NCI-H2029 treated with DMSO at 0.1 percent for 48 hours (cell line): ENCODE data around the gene EXOC6.

Experiments
- DNase-seq: peaks from one replicate; lab custom pipeline; 2025; lab: John Stamatoyannopoulos, UW

The EXOC6 gene

GRCh38 chr10:92832998-92833650 lies 15.2 kb upstream of the EXOC6 start:
- no peak for DNase-seq

- no peak for DNase-seq
Measured at GRCh38 chr10:92834331-92834730, 14.0 kb upstream of the EXOC6 start.

- DNase-seq = no peak
Measured at GRCh38 chr10:92834986-92835385, 13.3 kb upstream of the EXOC6 start.

- DNase-seq = no peak
Measured at GRCh38 chr10:92837456-92837855, 10.9 kb upstream of the EXOC6 start.

- DNase-seq = no peak
Measured at GRCh38 chr10:92839191-92840085, 8.9 kb upstream of the EXOC6 start.

GRCh38 chr10:92844746-92845145 lies 3.6 kb upstream of the EXOC6 start:
- DNase-seq = no peak

DNA sequence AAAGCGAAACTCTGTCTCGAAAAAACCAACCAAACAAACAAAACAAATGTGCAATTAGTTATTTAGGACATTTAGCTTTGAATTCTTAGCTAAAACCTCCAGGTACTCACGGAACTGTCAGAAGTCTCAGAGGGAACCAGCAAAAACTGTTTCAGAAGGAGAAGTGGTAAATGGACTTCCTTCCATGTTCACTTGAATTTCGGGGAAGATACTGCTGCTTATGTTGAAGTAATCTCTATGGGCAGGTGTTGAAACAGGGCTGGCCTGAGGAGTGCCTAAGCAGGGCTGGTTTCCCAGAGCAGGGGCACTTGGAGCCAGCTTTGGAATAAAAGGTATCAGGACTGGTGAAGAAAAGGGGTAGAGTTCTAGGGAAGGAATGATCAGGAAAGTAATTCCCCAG lies 2.4 kb upstream of the EXOC6 start:
- no peak for DNase-seq

DNA sequence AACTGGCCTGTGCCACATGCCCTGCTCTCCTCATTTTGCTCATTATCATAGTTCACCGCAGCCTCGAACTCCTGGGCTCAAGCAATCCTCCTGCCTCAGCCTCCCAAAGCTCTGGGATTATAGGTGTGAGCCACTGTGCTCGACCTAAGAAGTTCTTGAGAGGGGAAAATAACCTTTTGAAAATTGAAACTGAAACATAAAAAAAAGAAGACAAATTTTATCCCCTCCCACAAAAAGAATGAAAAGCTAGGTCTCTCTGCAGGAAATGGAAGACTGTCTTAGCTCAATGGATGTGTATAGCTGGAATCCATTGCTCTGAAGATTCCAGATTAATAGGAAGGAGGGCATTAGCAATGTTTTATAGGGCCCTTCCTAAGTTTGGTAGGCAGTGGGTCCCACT lies 2.0 kb upstream of the EXOC6 start:
- no peak for DNase-seq

- DNase-seq = no peak
Measured at GRCh38 chr10:92846854-92847201, 1.5 kb upstream of the EXOC6 start.

GRCh38 chr10:92847202-92847864 lies 987 bp upstream of the EXOC6 start:
- DNase-seq = no peak

DNA sequence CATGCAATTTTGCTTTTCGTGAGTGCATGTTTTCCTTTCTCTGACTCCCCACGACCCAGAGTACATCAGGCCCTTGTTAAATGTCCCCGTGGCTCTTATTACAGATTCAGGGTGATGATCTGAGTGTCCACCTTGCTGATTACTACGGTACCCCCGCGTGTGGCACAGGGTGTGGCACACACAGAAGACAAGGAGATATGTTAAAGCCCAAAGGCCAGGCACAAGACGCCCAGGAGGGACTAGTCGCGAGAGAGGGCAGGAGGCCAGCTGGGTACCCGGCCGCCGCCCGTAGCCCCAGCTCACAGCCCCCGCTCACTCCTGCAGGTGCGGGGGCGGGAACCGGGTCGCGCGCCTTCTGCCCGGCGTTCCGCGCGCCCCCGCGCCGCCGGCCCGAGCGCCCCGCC lies 281 bp upstream of the EXOC6 start:
- no peak for DNase-seq

DNA sequence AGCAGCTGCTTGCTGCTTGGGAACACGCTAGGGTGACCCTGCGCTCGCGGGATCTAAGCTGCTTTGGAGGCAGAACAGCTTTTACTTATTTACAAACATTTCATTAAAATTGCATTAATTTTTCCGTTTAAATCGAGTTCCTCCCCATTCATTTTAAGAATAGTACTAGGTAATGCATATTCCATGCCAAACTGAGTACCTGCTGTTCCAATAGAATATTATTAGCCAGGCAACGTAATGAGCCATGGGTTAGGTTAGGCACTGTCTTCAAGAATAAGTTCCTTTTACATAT lies 860 bp downstream of the EXOC6 start:
- DNase-seq = no peak

DNA sequence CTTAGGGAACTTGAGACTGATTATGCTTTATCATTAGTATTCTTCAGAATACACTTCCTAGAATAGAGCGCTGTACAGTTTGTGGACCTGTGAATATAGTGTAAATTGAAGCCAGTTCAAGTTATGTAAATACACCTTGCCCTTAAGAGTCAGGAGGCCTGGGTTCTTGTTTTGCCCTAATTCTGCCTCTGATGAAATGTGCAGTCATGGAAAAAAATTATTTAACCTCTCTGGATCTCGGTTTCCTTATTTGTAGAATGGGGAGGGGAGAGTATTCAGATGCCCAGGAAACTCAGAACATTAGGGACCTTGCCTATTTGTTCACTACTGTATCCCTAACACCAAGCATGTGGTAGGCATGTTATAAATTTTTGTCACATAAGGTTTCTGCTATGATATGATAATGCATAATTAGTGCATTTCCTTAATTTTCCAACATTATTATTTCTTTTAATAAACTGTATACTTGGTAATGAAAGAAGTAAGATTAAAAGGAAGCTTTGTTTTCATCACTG lies 1.3 kb downstream of the EXOC6 start:
- no peak for DNase-seq

DNA sequence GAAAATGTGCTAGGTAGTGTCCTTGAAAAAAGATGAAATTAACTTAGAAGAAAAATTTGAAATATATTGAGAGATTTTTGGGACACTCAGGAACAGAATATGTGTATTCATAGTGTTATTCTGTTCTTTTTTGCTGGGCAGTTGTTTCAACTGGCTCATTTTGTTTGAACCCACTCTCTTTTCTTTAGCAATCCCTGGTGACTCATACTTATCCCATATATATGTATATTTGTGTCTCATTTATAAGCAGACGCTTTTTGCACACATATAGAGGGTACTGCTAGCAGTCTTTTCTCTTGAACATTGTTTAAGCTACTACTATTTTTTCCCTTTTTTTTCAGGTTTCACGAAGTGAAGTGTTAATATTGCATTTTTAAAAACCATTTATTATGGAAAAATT lies 1.9 kb downstream of the EXOC6 start:
- no peak for DNase-seq

DNA sequence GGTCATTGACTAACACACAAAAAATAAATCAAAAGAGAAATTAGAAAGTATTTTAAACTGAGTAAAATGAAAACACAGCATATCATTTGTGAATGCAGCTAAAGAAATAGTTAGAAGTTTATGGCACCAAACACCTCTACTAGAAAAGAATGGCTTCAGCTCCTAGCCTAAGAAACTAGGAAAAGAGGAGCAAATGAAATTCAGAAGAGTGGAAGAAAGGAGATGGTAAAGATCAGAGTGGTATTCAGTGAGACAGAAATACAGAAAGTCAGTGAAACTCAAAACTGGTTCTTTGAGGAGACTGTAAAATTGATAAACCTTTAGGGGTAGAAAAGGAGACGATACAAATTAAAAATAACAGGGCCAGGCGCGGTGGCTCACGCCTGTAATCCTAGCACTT lies 2.7 kb downstream of the EXOC6 start:
- no peak for DNase-seq

GRCh38 chr10:92855560-92855959 lies 7.2 kb downstream of the EXOC6 start:
- DNase-seq = no peak

- no peak for DNase-seq
Measured at GRCh38 chr10:92857904-92858514, 9.7 kb downstream of the EXOC6 start.

DNA sequence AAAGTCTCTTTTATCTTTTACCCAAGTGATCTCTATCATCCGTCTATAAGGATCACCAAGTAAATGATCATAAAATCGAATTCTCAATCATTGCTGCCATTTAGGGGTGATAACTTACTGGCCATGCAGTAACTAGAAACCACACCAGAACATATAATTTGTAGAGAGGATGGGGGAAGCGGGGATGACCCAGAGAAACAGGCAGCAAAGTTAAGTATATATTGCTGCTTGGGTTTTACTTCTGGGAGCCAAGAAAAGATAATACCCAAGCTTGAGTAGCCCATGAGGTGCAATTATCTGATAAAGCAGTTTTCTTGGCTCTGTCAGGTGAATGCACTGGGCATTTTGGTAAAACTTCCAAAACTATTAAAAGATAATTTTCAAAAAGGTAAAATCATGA lies 18.9 kb downstream of the EXOC6 start:
- no peak for DNase-seq

- DNase-seq = no peak
Measured at GRCh38 chr10:92868036-92868435, 19.7 kb downstream of the EXOC6 start.

GRCh38 chr10:92868557-92868956 lies 20.2 kb downstream of the EXOC6 start:
- no peak for DNase-seq

DNA sequence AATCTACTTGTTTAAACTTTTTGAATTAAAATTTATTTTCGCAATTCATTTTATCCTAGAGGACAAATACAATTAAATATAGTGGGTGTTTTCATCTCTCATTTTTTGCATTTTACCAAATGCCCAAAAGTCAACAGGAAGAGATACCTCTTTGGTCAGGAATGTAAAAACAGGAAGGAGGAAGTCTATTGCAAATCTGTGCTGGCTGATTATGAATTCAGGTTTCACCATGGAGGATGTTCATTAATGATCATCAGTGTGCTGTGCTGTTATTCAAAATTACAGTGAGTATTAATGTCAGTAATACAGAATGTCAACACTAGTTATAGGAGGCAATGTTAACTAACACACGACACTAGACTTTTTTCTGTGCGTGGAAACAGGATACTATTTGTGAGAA lies 24.7 kb downstream of the EXOC6 start:
- no peak for DNase-seq

DNA sequence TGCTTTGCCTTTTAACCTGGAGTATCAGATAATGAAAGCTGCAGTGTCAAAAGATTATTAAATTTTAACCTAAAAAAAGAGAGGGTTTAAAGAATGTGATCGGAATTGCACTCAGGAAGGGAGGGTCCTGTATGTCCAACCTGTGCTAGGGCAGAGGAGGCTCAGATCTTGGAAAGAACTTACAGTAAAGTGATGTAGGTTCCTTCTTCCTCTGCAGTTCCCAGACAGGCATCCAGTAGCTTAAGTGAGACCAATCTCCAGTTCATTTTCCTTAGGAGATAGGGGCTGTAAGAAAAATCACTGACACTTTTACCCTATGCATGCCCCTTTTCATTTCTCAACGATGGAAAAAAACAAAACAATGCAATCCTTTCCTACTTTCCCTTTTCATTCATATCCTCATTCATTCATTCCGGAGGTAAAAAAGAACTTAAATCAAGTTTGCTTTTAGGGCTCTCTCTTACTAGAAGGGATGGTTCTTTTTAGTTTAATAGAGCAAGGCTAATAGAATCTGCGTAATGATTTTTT lies 28.3 kb downstream of the EXOC6 start:
- DNase-seq = no peak
